HCT116 (cell line): ENCODE results near the gene LAIR1. TPM values are rescaled to one million over a fixed set of nuclear protein-coding genes. Genes with fewer than 3 reads are reported as not detected.
"Not testable (repeated sequence)": the region's sequence is repeated elsewhere in the genome, so short reads cannot be mapped to it uniquely, and the experiment has no call there.

Experiments
- ATAC-seq: fragments of 200-7000 bp; cut with Tn5 transposase; 2 replicates; pipeline ENCODE4 v1.9.1; 2020; ENCODE audit warnings: mild to moderate bottlenecking, moderate library complexity
- BruUV-seq: library from RNA; stranded (reverse); fragments of 400-500 nt; replicated peaks from 2 replicates; lab custom pipeline; 2021; lab: Mats Ljungman, UMichigan
- CTCF ChIA-PET: fragments of 300-600 bp; sonication (Branson Sonifier 250); formaldehyde crosslinking; loops from one replicate; lab custom pipeline; 2021; ENCODE audit warnings: antibody characterized with exemption; lab: Charles Lee
- POLR2A ChIA-PET: fragments of 300-600, 350-600 bp; sonication (Branson Sonifier 250); formaldehyde crosslinking; loops from one replicate; lab custom pipeline; 2021; ENCODE audit warnings: antibody characterized with exemption; lab: Charles Lee
- RAD21 ChIA-PET, 2 experiments: fragments of 300-600 bp; sonication (Branson Sonifier 250); formaldehyde crosslinking; loops; one replicate each; lab custom pipeline; 2023; ENCODE audit warnings: low total read pairs in 2 of 2; ENCODE audit not compliant: uncharacterized antibody in 2 of 2, unreplicated experiment in 2 of 2, low non-redundant PET in 1 of 2; lab: Charles Lee
- DNase-seq: peaks from one replicate; pipeline ENCODE4 v3.0.0-alpha.2; 2010; ENCODE audit warnings: low read depth, low spot score
- H2AFZ ChIP-seq: fragments of 200-600 bp; shearing (Covaris generic), sonication (generic); 2 replicates; pipeline ENCODE4 v1.6.1; 2017; ENCODE audit warnings: low read depth, mixed run types, mixed read lengths, antibody characterized with exemption, low read length; ENCODE audit not compliant: poor library complexity, severe bottlenecking
- H3K27ac ChIP-seq: 2 replicates; pipeline ENCODE4 v1.5.1; 2012; ENCODE audit warnings: low read depth, low read length
- H3K27me3 ChIP-seq: fragments of 200-600 bp; sonication (generic); 2 replicates; pipeline ENCODE4 v1.6.1; 2016; ENCODE audit warnings: mixed run types, low read length, mixed read lengths; ENCODE audit not compliant: insufficient read depth
- H3K36me3 ChIP-seq, 2 experiments: fragments of 200-500 bp in 1 of 2; fragments of 200-600 bp in 1 of 2; sonication (Bioruptor generic) in 1 of 2; sonication (generic) in 1 of 2; 2 replicates each; pipeline versions ENCODE4 v1.5.1 to v1.6.1; 2014 to 2016; ENCODE audit warnings: low read length in 2 of 2, inconsistent platforms in 1 of 2, mixed read lengths in 1 of 2, mixed run types in 1 of 2; ENCODE audit not compliant: insufficient read depth in 2 of 2, control insufficient read depth in 1 of 2
- H3K4me1 ChIP-seq, 2 experiments: fragments of 200-600 bp in 1 of 2; sonication (generic) in 1 of 2; 2 replicates each; pipeline versions ENCODE4 v1.5.1 to v1.6.1; 2012 to 2017; ENCODE audit warnings: low read length in 2 of 2, inconsistent platforms in 1 of 2, mild to moderate bottlenecking in 1 of 2, mixed read lengths in 1 of 2, mixed run types in 1 of 2, moderate library complexity in 1 of 2; ENCODE audit not compliant: insufficient read depth in 2 of 2, control insufficient read depth in 1 of 2
- H3K4me2 ChIP-seq: fragments of 200-600 bp; sonication (generic); 2 replicates; pipeline ENCODE4 v1.6.1; 2017; ENCODE audit warnings: mixed run types, low read length, mixed read lengths
- H3K4me3 ChIP-seq, 2 experiments: fragments of 200-600 bp in 1 of 2; sonication (generic) in 1 of 2; replicated peaks in 1 of 2; 2 replicates each; pipeline ENCODE4 v1.5.1; 2011 to 2016; ENCODE audit warnings: low read length in 2 of 2, control low read depth in 1 of 2, low read depth in 1 of 2, mild to moderate bottlenecking in 1 of 2, mixed read lengths in 1 of 2, mixed run types in 1 of 2
- H3K79me2 ChIP-seq: fragments of 200-600 bp; sonication (generic); 2 replicates; pipeline ENCODE4 v1.6.1; 2017; ENCODE audit warnings: mild to moderate bottlenecking, mixed run types, low read length, moderate library complexity, mixed read lengths; ENCODE audit not compliant: insufficient read depth
- H3K9ac ChIP-seq: fragments of 200-600 bp; sonication (generic); 2 replicates; pipeline ENCODE4 v1.6.1; 2016; ENCODE audit warnings: low read length, mixed read lengths
- H3K9me2 ChIP-seq: fragments of 200-600 bp; sonication (generic), shearing (Covaris generic); 2 replicates; pipeline ENCODE4 v1.6.1; 2017; ENCODE audit warnings: mixed run types, mild to moderate bottlenecking, moderate library complexity; ENCODE audit not compliant: insufficient read depth
- H3K9me3 ChIP-seq, 2 experiments: fragments of 200-500 bp in 1 of 2; fragments of 200-600 bp in 1 of 2; sonication (Bioruptor generic) in 1 of 2; sonication (generic) in 1 of 2; 2 replicates each; pipeline ENCODE4 v1.6.1; 2014 to 2017; ENCODE audit warnings: low read length in 2 of 2, mixed read lengths in 2 of 2, inconsistent platforms in 1 of 2, low read depth in 1 of 2, mild to moderate bottlenecking in 1 of 2, mixed run types in 1 of 2, moderate library complexity in 1 of 2; ENCODE audit not compliant: control insufficient read depth in 1 of 2, insufficient read depth in 1 of 2
- H4K20me1 ChIP-seq: fragments of 200-600 bp; sonication (generic), shearing (Covaris generic); 2 replicates; pipeline ENCODE4 v1.6.1; 2017; ENCODE audit warnings: mixed run types, mild to moderate bottlenecking, moderate library complexity; ENCODE audit not compliant: insufficient read depth
- intact Hi-C: fragments of 100-400 bp; cut with micrococcal nuclease; formaldehyde crosslinking; loops from 2 replicates; pipeline ENCODE4 v1.10.0; 2022
- total RNA-seq: library from RNA; stranded (reverse); gene quantifications from one replicate; pipeline ENCODE4 v1.2.1, GENCODE V29; 2021; ENCODE audit not compliant: unreplicated experiment

The LAIR1 gene
- total RNA-seq, 1 experiment from 2014 or later: 0.89 TPM

DNA sequence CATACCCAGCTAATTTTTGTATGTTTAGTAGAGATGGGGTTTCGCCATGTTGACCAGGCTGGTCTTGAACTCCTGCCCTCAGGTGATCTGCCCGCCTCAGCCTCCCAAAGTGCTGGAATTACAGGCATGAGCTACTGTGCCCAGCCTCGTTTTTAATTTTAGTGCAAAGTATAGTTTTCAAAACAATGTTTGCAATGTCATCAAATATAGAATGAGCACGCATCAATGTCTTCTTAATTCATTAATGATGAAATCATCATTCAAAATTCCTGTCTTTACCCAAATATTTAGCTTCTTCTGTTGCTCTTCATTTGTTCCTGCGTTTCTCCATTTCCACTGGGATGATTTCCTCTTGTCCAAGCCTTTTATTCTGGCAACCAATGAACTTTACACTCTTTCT, 6.7 kb upstream of the LAIR1 start:
- H2AFZ ChIP-seq, H3K9me2 ChIP-seq, H3K27me3 ChIP-seq, ATAC-seq, H3K79me2 ChIP-seq, H3K9me3 ChIP-seq, H3K36me3 ChIP-seq, POLR2A ChIA-PET, intact Hi-C loops, H3K4me3 ChIP-seq, H3K27ac ChIP-seq, H3K4me1 ChIP-seq, H3K4me2 ChIP-seq, BruUV-seq, H3K9ac ChIP-seq, DNase-seq, RAD21 ChIA-PET, H4K20me1 ChIP-seq: not testable (repeated sequence)
- CTCF ChIA-PET: interaction anchor here (2.4 kb wide), 1 partner anchor 20 kb away, joined by 6 read pairs; no protein-coding TSS in a partner anchor

DNA sequence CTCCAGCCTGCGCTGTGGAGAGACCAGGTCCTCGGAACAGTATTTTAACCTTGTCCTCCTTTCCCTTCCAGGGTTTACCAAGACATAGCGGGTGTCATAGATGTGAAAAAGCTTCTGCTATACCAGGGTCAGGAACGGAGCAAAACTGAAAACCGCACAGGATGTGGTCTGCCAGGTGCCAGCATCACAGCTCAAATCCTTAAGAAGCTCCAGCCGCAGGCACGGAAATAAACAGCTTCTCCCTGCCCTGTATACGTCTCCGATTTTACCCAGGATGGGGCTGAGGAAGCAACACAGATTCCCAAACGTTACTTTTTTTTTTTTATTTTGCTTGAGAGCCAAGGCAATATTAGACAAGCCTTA, 5.7 kb upstream of the LAIR1 start:
- RAD21 ChIA-PET, H4K20me1 ChIP-seq, H3K4me1 ChIP-seq, intact Hi-C loops, ATAC-seq, H3K9me3 ChIP-seq, H3K9ac ChIP-seq, H3K79me2 ChIP-seq, H3K27me3 ChIP-seq, POLR2A ChIA-PET, BruUV-seq, H3K27ac ChIP-seq, H2AFZ ChIP-seq, H3K9me2 ChIP-seq, DNase-seq, H3K36me3 ChIP-seq, H3K4me3 ChIP-seq, H3K4me2 ChIP-seq: not testable (repeated sequence)
- CTCF ChIA-PET: interaction anchor here (2.4 kb wide), 1 partner anchor 21 kb away, joined by 6 read pairs; no protein-coding TSS in a partner anchor

DNA sequence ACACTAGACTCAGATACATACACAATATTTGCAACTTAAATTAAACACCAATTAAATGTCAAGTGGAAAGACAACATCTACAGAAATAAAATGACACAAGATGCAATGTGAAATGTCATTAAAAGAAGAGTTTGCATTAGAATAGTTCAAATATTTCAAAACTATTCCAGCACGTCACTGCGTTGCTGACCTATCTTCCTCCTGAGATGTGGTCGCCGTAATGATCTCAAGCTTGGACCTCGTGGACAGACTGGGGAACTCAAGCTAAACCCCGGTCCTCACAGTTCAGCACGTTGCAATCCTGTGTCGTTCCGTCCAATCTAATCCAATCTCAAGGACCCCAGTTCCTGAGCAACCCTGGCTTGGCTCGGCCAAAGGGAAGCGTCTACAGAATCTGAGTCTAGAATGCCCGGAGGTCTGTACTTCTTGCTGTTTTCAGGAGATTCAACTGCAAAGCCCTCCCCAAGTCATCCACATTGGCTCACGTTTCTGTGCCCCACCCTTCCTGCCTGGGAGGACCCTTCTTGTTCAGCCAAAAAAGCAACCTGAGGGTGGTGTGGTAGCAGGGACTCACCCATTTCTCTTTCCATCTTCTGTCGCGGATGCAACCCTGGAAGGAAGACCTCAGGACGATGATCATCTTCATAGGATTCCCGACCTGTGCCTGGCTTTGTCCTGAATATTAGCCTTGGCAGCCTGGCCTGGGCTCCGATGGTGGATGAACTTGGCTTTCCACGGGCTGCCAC, 5.1 kb upstream of the LAIR1 start:
- H4K20me1 ChIP-seq, RAD21 ChIA-PET, H3K36me3 ChIP-seq, CTCF ChIA-PET, intact Hi-C loops, H3K4me2 ChIP-seq, H3K9me2 ChIP-seq, H3K9me3 ChIP-seq, H3K79me2 ChIP-seq, H2AFZ ChIP-seq, POLR2A ChIA-PET, ATAC-seq, H3K9ac ChIP-seq, H3K4me1 ChIP-seq, DNase-seq, H3K4me3 ChIP-seq, H3K27ac ChIP-seq, H3K27me3 ChIP-seq, BruUV-seq: not testable (repeated sequence)
